MG63 (cell line): Measurements from ENCODE around the gene NAV3. TPM values are rescaled to one million over a fixed set of nuclear protein-coding genes. Genes with fewer than 3 reads are reported as not detected.

Experiments
- DNase-seq: peaks from one replicate; pipeline ENCODE4 v3.0.0-alpha.2; 2020
- H3K27me3 ChIP-seq: fragments of 250-450 bp; sonication (Bioruptor Pico); 2 replicates; pipeline ENCODE4 v1.5.1; 2020; ENCODE audit warnings: mild to moderate bottlenecking, moderate library complexity
- H3K36me3 ChIP-seq: fragments of 250-450 bp; sonication (Bioruptor Pico); 2 replicates; pipeline ENCODE4 v1.5.1; 2020; ENCODE audit warnings: mild to moderate bottlenecking, moderate library complexity
- H3K4me3 ChIP-seq: fragments of 250-450 bp; sonication (Bioruptor Pico); 2 replicates; pipeline ENCODE4 v1.5.1; 2020; ENCODE audit warnings: mild to moderate bottlenecking, moderate library complexity
- H3K9me3 ChIP-seq: fragments of 250-450 bp; sonication (Bioruptor Pico); 2 replicates; pipeline ENCODE4 v1.5.1; 2020; ENCODE audit warnings: mild to moderate bottlenecking, moderate library complexity
- total RNA-seq: library from RNA; depleted of rRNA; stranded (reverse); fragments of >200 nt; shearing (Covaris generic); gene quantifications from 2 replicates; pipeline ENCODE4 v1.2.3, GENCODE V29; 2014; ENCODE audit warnings: low replicate concordance

NAV3 gene
- total RNA-seq, 1 experiment from 2014 or later: 6.7 TPM

- no peaks in the 10 kb centered on the region for H3K9me3 ChIP-seq
- no peaks in the 10 kb centered on the region for H3K27me3 ChIP-seq
- no peak overlapping the region for H3K4me3 ChIP-seq
- H3K36me3 ChIP-seq: no peaks in the 10 kb centered on the region
- no peak for DNase-seq
These were observed 63.9 kb downstream of the NAV3 start for GRCh38 chr12:77894556-77894955.

DNA sequence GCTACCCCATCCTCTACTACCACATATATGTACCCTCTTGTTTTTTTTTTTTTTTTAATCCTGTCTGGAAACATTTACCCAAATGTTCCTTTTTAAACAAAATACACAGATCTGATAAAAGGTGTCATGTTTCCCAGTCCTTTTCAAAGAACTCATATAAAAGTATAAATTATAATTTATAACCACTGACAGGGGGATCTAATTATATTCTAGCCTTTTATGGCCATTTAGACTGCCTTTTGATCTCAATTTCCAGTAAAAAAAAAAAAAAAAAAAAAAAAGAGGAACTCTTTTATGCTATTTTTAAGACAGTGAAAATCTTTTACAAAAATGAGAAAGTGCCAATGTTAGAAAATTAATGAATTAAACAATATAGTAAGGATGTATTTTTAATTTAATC lies 65.0 kb downstream of the NAV3 start:
- Histone ChIP-seq H3K4me3 (no peak overlapping the region), H3K27me3 (no peaks in the 10 kb centered on the region), H3K9me3 (no peaks in the 10 kb centered on the region), H3K36me3 (no peaks in the 10 kb centered on the region)
- DNase-seq: no peak

DNA sequence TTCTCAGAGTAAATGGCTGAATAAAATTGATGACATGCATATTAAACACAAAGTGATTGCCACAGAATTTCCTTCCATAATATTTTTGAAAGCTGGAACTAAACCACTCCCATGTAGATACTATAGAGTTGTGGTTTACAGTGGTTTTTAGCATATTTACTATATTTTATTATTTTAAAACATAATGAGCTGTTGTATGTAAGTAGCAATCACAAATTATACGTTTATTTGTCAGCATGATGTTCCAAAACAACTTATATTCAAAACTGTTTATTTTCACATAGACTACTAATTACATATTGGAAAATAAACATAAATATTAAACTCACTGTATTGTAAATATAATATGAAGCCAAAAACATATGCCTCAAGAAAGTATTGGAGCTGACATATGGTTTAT lies 77.2 kb downstream of the NAV3 start:
- no peak for DNase-seq
- Histone ChIP-seq H3K27me3 (no peaks in the 10 kb centered on the region), H3K9me3 (no peaks in the 10 kb centered on the region), H3K4me3 (no peak overlapping the region), H3K36me3 (no peaks in the 10 kb centered on the region)

DNA sequence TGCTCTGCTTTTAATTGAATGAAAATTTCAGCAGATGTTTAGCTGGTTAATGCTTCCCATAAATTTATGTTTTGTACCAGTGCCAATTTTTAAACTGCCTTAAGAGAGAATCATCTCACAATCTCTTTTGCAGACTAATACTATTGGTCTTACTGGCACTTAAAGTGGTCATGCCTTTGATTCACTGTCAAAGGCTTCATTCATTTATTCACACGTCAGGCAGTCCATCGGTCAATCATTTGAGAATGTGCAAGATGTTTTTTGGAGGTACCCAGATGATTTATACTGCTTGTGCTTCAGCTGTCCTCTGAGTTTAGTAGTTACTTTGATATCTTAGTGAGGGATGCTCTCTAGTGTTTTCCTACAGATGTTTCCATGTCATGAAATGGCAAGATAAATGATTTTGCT lies 83.4 kb downstream of the NAV3 start:
- Histone ChIP-seq H3K36me3 (no peaks in the 10 kb centered on the region), H3K9me3 (no peaks in the 10 kb centered on the region), H3K4me3 (no peak overlapping the region), H3K27me3 (no peaks in the 10 kb centered on the region; the same call in 1 of the 2 replicates)
- DNase-seq: no peak

- Histone ChIP-seq H3K4me3 (no peak overlapping the region), H3K27me3 (peaks cover 2% of the 10 kb centered on the region; the same call in 1 of the 2 replicates), H3K36me3 (no peaks in the 10 kb centered on the region), H3K9me3 (no peaks in the 10 kb centered on the region)
- DNase-seq: no peak
These were observed 84.4 kb downstream of the NAV3 start for GRCh38 chr12:77915071-77915600.

- no peak for DNase-seq
- no peak overlapping the region for H3K4me3 ChIP-seq
- H3K27me3 ChIP-seq: peaks cover 2% of the 10 kb centered on the region; the same call in 1 of the 2 replicates
- no peaks in the 10 kb centered on the region for H3K36me3 ChIP-seq
- H3K9me3 ChIP-seq: no peaks in the 10 kb centered on the region
These were observed 85.6 kb downstream of the NAV3 start for GRCh38 chr12:77916276-77916675.

DNA sequence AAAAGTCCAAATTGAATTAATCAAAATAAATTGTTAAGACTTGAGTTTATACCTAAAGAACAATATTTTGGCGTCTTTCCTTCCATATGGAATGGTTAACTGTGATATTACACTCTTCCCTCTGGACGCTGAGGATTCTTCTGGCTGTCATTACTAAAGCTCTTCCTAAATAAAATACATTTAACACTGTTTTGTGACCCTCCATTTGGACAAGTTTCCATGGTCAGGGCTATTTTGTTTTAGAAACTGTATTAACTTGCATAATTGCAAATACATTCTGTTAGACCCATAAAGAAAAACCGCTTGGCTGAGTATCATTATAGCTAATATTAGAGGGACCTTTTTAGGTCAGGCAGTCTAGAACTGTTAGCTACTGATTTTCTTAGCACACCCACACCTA lies 87.4 kb downstream of the NAV3 start:
- DNase-seq: no peak
- Histone ChIP-seq H3K9me3 (no peaks in the 10 kb centered on the region), H3K36me3 (no peaks in the 10 kb centered on the region)

GRCh38 chr12:77919450-77919849 lies 88.8 kb downstream of the NAV3 start:
- Histone ChIP-seq H3K27me3 (peaks cover 2% of the 10 kb centered on the region; the same call in 1 of the 2 replicates), H3K4me3 (no peak overlapping the region), H3K9me3 (no peaks in the 10 kb centered on the region), H3K36me3 (no peaks in the 10 kb centered on the region)
- DNase-seq: no peak

More for the DNA sequence above, 87.4 kb downstream of the NAV3 start:
- H3K27me3 ChIP-seq: peaks cover 2% of the 10 kb centered on the region; the same call in 1 of the 2 replicates
- no peak overlapping the region for H3K4me3 ChIP-seq

- H3K36me3 ChIP-seq: no peaks in the 10 kb centered on the region
- DNase-seq: no peak
- H3K9me3 ChIP-seq: no peaks in the 10 kb centered on the region
- no peak overlapping the region for H3K4me3 ChIP-seq
- 0 out of 2 replicates have a peak, but pooled peaks cover 2% of the 10 kb centered on the region for H3K27me3 ChIP-seq
These were observed 93.2 kb downstream of the NAV3 start for GRCh38 chr12:77923882-77924281.

- 0 out of 2 replicates have a peak, but pooled peaks cover 2% of the 10 kb centered on the region for H3K27me3 ChIP-seq
- no peaks in the 10 kb centered on the region for H3K36me3 ChIP-seq
- H3K4me3 ChIP-seq: no peak overlapping the region
- no peaks in the 10 kb centered on the region for H3K9me3 ChIP-seq
- DNase-seq: no peak
These were observed 94.0 kb downstream of the NAV3 start for GRCh38 chr12:77924703-77925102.

GRCh38 chr12:77925536-77926108 lies 94.9 kb downstream of the NAV3 start:
- H3K27me3 ChIP-seq: no peaks in the 10 kb centered on the region
- DNase-seq: peak; percentile 79
- H3K36me3 ChIP-seq: no peaks in the 10 kb centered on the region
- H3K4me3 ChIP-seq: no peak overlapping the region
- no peaks in the 10 kb centered on the region for H3K9me3 ChIP-seq

GRCh38 chr12:77928078-77928477 lies 97.4 kb downstream of the NAV3 start:
- Histone ChIP-seq H3K4me3 (no peak overlapping the region), H3K9me3 (no peaks in the 10 kb centered on the region), H3K36me3 (no peaks in the 10 kb centered on the region), H3K27me3 (no peaks in the 10 kb centered on the region)
- DNase-seq: no peak

- no peak for DNase-seq
- Histone ChIP-seq H3K4me3 (no peak overlapping the region), H3K27me3 (no peaks in the 10 kb centered on the region), H3K36me3 (no peaks in the 10 kb centered on the region), H3K9me3 (no peaks in the 10 kb centered on the region)
These were observed 101.5 kb downstream of the NAV3 start for GRCh38 chr12:77932216-77932615.

DNA sequence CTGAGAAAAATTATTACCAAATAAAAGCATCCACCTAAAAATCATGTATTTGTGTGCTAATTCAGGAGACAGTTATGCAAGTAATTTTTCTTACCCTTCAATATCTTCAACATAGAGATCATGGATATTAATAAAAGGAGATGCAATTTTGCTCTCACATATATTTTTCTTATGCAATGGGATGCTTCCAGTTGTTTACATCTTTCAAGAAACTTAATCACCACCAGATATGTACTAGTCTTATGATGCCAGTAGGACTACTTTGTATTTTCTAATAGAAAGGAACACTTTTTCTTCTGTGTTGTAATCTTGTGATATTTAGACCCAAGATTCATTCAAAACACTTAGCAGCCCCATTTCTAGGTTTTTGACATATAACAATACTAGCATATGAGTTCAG lies 107.6 kb downstream of the NAV3 start:
- Histone ChIP-seq H3K36me3 (no peaks in the 10 kb centered on the region), H3K4me3 (no peak overlapping the region), H3K27me3 (no peaks in the 10 kb centered on the region), H3K9me3 (no peaks in the 10 kb centered on the region)
- DNase-seq: no peak

- Histone ChIP-seq H3K9me3 (no peaks in the 10 kb centered on the region), H3K4me3 (peak overlapping the region; percentile 29), H3K27me3 (no peaks in the 10 kb centered on the region), H3K36me3 (peaks cover 7% of the 10 kb centered on the region)
- peak; percentile 66 for DNase-seq
These were observed 109.3 kb downstream of the NAV3 start for GRCh38 chr12:77940011-77940423.

DNA sequence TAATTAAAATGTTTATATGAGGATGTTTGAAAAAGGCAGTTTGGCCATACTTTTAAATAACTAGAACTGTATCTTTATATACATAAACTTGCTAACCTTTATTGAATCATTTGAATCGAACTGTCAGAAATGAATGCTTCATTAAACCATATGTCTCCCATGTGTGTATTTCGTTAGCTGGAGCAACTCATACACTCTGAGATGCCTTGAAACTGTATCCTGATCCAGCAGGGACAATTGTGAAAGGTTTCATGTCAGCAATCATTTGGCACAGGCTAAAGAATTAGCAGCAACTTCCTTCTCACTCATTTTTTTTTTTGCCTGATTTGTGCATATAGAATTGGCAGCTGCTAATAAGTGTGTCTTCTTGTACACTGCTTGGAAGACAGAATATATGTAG lies 109.9 kb downstream of the NAV3 start:
- H3K36me3 ChIP-seq: peaks cover 7% of the 10 kb centered on the region
- H3K9me3 ChIP-seq: no peaks in the 10 kb centered on the region
- DNase-seq: no peak
- peak overlapping the region; percentile 29 for H3K4me3 ChIP-seq
- no peaks in the 10 kb centered on the region for H3K27me3 ChIP-seq

DNA sequence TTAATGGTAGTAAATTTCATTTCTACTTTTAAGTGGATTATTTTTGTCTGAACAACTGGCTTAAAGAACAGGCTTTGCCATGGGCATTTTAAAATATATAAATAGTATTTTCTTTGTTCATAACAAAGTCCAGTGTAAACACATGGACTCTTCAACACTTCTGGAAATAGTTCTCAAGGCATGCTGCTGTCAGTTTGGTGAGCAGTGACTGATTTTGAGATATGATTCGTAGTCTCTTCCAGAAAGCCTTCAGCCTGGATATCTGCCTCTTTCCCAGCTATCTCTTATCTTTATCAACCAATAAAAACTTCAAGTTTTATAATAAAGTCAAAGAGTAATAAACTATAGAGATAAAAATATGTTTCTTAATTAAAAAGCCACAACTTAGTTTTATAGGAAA lies 110.7 kb downstream of the NAV3 start:
- DNase-seq: no peak
- Histone ChIP-seq H3K4me3 (peak overlapping the region; percentile 29), H3K9me3 (no peaks in the 10 kb centered on the region), H3K36me3 (peaks cover 7% of the 10 kb centered on the region), H3K27me3 (no peaks in the 10 kb centered on the region)

DNA sequence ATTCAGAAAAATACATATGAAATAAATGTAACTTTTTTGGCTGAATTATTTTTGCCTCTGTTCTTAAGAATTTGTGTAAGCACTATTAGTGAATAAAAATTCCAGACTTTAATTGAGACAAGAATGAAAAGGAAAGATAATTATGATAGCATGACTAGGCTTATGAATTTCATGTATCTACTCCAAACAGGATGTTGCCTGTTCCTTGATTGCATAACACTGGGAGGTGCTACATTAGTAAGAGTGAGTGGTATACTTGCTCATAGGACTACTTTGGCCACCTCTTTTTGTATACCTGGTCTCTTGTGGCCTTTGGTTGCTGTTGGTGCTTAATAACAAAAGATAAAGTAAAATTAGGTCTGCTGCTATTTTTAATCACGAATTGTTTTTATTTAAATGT lies 112.8 kb downstream of the NAV3 start:
- DNase-seq: peak; percentile 9
- Histone ChIP-seq H3K4me3 (no peak overlapping the region), H3K9me3 (no peaks in the 10 kb centered on the region; the same call in 1 of the 2 replicates), H3K36me3 (peaks cover 9% of the 10 kb centered on the region), H3K27me3 (no peaks in the 10 kb centered on the region)
